NOMO-1 treated with dmso at 0.1 percent for 144 hours (cell line): ENCODE data around the gene CLN6.

Experiments
- DNase-seq: peaks from one replicate; lab custom pipeline; 2025; ENCODE audit not compliant: unreplicated experiment; lab: John Stamatoyannopoulos, UW

The CLN6 gene

DNA sequence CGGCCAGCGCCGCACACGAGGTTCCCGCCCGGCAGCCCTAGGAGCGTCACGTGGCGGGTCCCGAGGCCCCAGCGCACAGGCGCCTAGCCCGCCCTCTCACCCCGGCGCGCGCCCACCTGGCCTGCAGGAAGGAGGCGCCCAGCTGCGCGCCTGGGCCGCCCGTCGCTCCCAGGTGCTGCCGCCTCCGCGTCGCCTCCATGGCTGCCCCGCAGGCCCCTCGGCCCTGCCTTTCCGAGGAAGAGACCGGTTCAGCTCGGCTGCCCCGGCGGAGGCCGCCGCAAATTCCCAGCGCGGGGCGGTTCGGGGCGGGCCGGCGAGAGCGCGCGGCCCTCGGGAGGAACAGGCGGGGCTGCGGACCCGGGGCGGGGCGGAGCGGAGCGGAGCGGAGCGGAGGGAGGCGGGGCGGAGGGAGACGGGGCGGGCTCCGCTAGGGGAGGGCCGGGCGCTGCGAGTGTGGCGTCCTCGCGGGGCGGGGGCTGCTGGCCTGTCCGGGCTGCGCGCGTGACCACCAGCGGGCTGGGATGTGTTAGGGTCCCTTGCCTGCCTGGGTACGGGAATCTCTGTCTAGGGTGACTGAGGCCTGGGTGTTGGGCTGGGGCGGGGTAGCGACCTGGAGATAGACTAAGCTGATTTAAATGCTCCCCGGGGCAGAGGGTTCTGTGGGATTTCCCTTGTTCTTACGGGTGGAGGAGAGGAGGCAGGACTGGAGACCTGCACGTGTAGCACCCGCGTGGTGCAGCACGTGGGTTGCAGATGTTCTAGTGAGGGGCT is at the start of gene CLN6:
TSS of gene CLN6 (minus strand) at position 343 of the 771 bp plus-strand sequence. CDS start at position 199, 144 bp downstream.
- peak; percentile 77 for DNase-seq

DNA sequence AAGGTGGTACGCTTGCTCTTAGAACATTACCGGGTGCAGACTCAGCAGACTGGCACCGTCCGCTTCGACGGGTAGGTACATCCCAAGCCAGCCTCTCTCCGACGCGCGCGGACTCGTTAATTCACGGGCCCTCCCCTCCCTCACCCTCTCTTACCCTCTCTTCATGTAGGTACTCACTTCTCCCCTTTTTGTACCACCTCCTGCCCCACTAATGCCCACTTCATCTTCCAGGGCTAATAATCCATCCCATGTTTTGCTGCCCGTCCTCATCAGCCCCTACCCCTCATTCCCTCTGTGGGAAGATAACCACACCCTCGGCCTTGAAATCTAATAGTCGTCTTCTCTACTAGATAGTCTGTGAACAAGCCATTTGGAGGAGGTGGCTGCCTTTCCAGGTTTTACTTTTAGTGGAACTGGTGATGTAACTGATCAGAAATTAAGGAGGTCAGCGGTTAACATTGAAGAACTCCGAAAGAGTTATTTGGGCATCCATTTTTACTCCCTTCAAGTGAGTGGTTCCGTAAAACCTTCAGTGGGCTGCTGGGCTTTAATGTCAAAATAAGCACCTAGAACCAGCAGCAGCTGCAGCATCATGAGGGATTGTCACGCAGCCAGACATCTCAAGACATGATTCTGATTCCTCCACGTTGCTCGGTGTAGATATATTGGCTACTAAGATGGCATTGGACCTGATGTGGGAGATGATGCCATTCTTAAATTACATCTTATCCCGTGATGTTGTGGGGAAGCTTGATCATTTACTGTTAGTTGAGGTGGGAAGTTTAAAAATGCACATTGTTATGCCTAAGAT is 49.3 kb upstream of the CLN6 start:
- DNase-seq = no peak

DNA sequence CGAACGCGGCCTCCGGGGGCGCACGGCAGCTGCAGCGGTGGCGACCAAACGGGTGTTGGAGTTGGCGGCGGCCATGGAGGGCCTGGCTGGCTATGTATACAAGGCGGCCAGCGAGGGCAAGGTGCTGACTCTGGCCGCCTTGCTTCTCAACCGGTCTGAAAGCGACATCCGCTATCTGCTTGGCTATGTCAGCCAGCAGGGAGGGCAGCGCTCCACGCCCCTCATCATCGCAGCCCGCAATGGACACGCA is 48.7 kb upstream of the CLN6 start:
- DNase-seq = no peak

- DNase-seq = peak; percentile 93
Measured at GRCh38 chr15:68277603-68278344, 48.2 kb upstream of the CLN6 start, which contains the start of gene FEM1B. Gene FEM1B, plus strand, starts transcription at chr15:68277745. Its CDS starts 673 bp downstream, at chr15:68278418.

- no peak for DNase-seq
Measured at GRCh38 chr15:68277131-68277602, 47.6 kb upstream of the CLN6 start.

GRCh38 chr15:68276668-68277067 is 47.1 kb upstream of the CLN6 start:
- DNase-seq = no peak

DNA sequence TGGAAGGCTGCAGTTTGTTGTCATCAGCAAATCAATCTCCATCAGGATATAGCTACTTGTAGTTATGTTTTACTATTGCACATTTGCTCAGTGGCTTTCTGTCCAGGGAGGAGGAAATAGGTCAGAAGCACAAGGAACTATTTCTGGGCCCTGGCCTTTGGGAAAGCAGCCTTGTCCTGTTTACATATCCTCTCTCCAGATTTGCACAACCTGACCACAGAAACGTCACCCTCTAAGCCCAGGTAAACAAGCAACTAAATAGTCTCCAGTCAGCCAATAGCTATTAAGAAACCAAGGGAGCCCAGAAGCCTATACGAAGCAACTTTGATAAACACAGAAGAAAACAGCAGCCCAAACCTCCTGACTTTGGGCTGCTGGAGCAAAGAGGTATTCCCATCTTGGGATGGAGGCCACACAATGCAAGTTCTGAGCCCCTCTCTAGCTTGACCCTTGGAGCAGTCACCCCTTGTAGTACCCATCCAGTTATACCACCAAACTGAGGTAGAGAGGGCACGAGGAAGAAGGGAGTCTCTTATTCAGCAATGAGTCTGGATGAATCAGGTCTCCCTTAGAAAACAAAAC is 45.7 kb upstream of the CLN6 start:
- no peak for DNase-seq

DNA sequence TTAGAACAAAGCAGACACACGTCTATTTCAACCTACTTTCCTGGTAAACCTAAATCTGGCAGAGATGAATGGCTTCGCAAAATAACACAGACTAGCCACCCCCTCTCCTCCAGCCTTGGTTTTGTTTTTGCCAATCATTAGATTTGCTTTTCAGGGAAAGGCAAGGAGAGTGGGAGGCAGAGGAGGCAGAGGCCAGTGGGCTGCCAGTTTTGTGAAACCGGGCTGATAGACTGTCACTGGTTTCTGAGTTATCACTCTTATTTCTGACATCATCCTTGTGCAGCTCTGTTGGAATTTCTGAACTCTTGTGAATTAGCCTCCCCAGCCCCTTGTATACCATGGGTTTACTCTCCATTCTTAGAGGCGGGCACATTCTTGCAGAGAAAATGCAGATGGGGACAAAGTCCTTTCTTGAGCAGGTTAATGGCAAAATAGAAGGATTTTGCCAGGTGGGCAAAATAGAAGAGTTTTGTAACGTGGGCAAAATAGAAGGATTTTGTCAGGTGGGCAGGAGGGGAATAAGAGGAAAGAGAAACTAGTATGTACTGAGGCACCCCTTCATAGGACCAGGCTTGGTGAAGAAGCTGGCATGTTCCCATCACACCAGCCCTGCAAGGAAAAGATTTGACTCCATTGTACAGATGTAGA is 44.8 kb upstream of the CLN6 start:
- DNase-seq = no peak

- DNase-seq = no peak
Measured at GRCh38 chr15:68272721-68273271, 43.3 kb upstream of the CLN6 start.

DNA sequence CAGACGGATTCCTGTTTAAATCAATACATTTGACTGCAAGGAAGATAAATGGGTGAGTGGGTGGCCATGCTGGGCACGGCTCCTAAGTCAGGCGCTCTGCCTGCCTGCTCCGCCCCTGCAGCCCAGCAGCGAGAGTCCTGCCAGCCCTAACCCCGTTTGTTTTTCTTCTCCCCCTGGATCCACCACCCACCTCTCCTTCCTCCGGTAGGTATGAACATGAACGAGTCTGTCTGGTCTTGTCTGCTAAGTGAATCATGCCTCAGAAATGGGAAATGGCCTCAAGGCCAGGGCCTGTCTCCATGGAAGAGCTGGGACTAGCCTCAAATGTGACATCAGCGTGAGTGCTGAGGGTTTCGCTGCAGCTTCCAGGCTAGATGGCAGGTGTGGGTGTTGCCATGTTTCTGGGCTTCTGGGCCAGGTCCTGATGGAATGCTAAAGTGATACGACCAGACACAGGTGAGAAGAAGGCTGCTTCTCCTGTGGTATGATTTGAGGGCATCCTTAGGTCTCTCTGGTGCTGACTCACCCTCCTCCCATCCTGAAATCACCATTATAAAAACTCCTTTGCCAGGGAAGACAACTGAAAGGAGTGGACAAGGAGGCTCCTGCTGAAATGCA is 42.4 kb upstream of the CLN6 start:
- no peak for DNase-seq

GRCh38 chr15:68268405-68268804 is 38.9 kb upstream of the CLN6 start:
- no peak for DNase-seq

GRCh38 chr15:68265674-68266073 is 36.1 kb upstream of the CLN6 start:
- no peak for DNase-seq

GRCh38 chr15:68265081-68265480 is 35.6 kb upstream of the CLN6 start:
- no peak for DNase-seq

- DNase-seq = no peak
Measured at GRCh38 chr15:68264282-68264681, 34.8 kb upstream of the CLN6 start.

GRCh38 chr15:68262514-68263356 is 33.2 kb upstream of the CLN6 start:
- DNase-seq = no peak

DNA sequence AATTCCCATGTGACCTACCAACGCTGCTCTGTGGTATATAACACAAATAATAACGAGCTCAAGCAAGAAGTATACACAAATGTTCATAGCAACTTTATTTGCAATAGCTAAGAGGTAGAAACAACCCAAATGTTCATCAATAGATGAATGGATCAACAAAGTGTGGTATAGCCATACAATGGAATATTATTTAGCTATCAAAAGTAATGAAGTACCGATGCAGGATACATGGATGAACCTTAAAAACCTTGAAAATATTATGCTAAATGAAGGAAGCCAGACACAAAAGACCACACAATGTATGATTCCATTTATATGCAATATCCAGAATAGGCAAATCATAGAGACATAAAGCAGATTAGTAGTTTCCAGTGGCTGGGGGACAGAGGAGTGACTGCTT is 32.5 kb upstream of the CLN6 start:
- DNase-seq = no peak

DNA sequence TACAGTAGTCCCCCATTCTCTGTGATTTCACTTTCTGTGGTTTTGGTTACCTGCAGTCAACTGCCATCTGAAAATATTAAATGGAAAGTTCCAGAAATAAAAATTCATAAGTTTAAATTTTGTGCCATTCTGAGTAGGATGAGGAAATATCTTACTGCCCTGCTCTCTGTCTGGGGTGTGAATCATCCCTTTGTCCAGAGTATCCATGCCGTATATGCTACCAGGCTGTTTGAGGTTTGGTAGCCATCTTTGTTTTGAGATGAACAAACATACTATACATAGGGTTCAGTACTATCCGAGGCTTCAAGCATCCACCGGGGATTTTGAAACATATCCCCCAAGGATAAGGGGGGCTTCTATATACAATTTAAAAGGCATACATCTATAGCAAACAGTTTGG is 31.7 kb upstream of the CLN6 start:
- DNase-seq = no peak

GRCh38 chr15:68259883-68260282 is 30.4 kb upstream of the CLN6 start:
- no peak for DNase-seq

GRCh38 chr15:68258692-68259091 is 29.2 kb upstream of the CLN6 start:
- DNase-seq = no peak
